HG03103 (cell line): Measurements from ENCODE around the gene SLC39A7.

Experiments used
- ATAC-seq: cut with Tn5 transposase; IDR thresholded peaks from one replicate; pipeline ENCODE4 v1.9.1; 2021; ENCODE audit warnings: low read depth; ENCODE audit not compliant: unreplicated experiment

The SLC39A7 gene

GRCh38 chr6:33200219-33201146 lies at the start of gene SLC39A7, which contains the start of gene RXRB:
SLC39A7 (plus strand) TSS chr6:33200867; CDS start chr6:33201246, 379 bp downstream.
RXRB (minus strand) TSS chr6:33200665; CDS start chr6:33200476, 189 bp downstream.
- ATAC-seq = peak; percentile 39

GRCh38 chr6:33151050-33151449 lies 49.6 kb upstream of the SLC39A7 start:
- no peak for ATAC-seq

GRCh38 chr6:33154349-33154748 lies 46.3 kb upstream of the SLC39A7 start:
- ATAC-seq = no peak

- no peak for ATAC-seq
These were observed 44.1 kb upstream of the SLC39A7 start for GRCh38 chr6:33156561-33156960.

- ATAC-seq = no peak
These were observed 43.7 kb upstream of the SLC39A7 start for GRCh38 chr6:33156964-33157363.

- ATAC-seq = no peak
These were observed 40.6 kb upstream of the SLC39A7 start for GRCh38 chr6:33160096-33160495.

- ATAC-seq = no peak
These were observed 39.8 kb upstream of the SLC39A7 start for GRCh38 chr6:33160728-33161344.

- ATAC-seq = no peak
These were observed 39.0 kb upstream of the SLC39A7 start for GRCh38 chr6:33161354-33162331.

GRCh38 chr6:33163540-33163939 lies 37.1 kb upstream of the SLC39A7 start:
- no peak for ATAC-seq

- ATAC-seq = no peak
These were observed 36.5 kb upstream of the SLC39A7 start for GRCh38 chr6:33164176-33164575.

GRCh38 chr6:33164665-33165373 lies 35.8 kb upstream of the SLC39A7 start:
- no peak for ATAC-seq

- ATAC-seq = no peak
These were observed 34.9 kb upstream of the SLC39A7 start for GRCh38 chr6:33165581-33166258.

- ATAC-seq = no peak
These were observed 34.3 kb upstream of the SLC39A7 start for GRCh38 chr6:33166363-33166762.

- no peak for ATAC-seq
These were observed 33.9 kb upstream of the SLC39A7 start for GRCh38 chr6:33166811-33167210.

- no peak for ATAC-seq
These were observed 33.0 kb upstream of the SLC39A7 start for GRCh38 chr6:33167374-33168283.

- ATAC-seq = no peak
These were observed 32.4 kb upstream of the SLC39A7 start for GRCh38 chr6:33168284-33168601.

GRCh38 chr6:33168639-33169038 lies 32.0 kb upstream of the SLC39A7 start:
- no peak for ATAC-seq
